GM12878 (cell line): Measurements from ENCODE around the gene NARF. TPM values are rescaled to one million over a fixed set of nuclear protein-coding genes. Genes with fewer than 3 reads are reported as not detected.
A peak's percentile ranks its signal among the peaks of the same experiment; 100 is the strongest.

Experiments
- ATAC-seq: fragments of 200-7000 bp; cut with Tn5 transposase; 3 replicates; pipeline ENCODE4 v1.9.1; 2020; ENCODE audit warnings: mild to moderate bottlenecking, moderate library complexity
- BruUV-seq: library from RNA; stranded (reverse); fragments of 400-500 nt; replicated peaks from 2 replicates; lab custom pipeline; 2021; lab: Mats Ljungman, UMichigan
- CTCF ChIA-PET: fragments of 300-600 bp; sonication (Branson Sonifier 250); formaldehyde crosslinking; extraction: SDS; loops from one replicate; lab custom pipeline; 2021; ENCODE audit warnings: inconsistent platforms; lab: Yijun Ruan, JAX
- POLR2A ChIA-PET: fragments of 350-600 bp; formaldehyde crosslinking; extraction: SDS; loops from one replicate; lab custom pipeline; 2021; ENCODE audit warnings: inconsistent platforms; lab: Charles Lee
- RAD21 ChIA-PET: fragments of 300-600 bp; sonication (Branson Sonifier 250); formaldehyde crosslinking; loops from one replicate; lab custom pipeline; 2023; ENCODE audit warnings: antibody characterized with exemption; ENCODE audit not compliant: unreplicated experiment; lab: Charles Lee
- SMC1A ChIA-PET: fragments of 300-600 bp; sonication (Branson Sonifier 250); formaldehyde crosslinking; loops from one replicate; lab custom pipeline; 2023; ENCODE audit not compliant: unreplicated experiment, uncharacterized antibody; lab: Charles Lee
- DNase-seq: peaks from one replicate; pipeline ENCODE4 v3.0.0-alpha.2; 2011; ENCODE audit warnings: low read depth, low spot score
- FAIRE-seq: peaks from 3 replicates; lab custom pipeline; 2011; peaks lifted over from hg19 to GRCh38; lab: Jason Lieb, UNC
- H2AFZ ChIP-seq: 2 replicates; pipeline ENCODE4 v1.6.0; 2011; ENCODE audit warnings: low read depth, low read length, control low read depth; ENCODE audit not compliant: control insufficient read depth
- H3K27ac ChIP-seq: 2 replicates; pipeline ENCODE4 v1.5.1; 2011; ENCODE audit warnings: control low read depth; ENCODE audit not compliant: control insufficient read depth, insufficient read depth
- H3K27me3 ChIP-seq, 2 experiments: replicated peaks in 1 of 2; 2 replicates each; pipeline versions ENCODE4 v1.6.0 to v1.6.1; 2011; ENCODE audit warnings: low read length in 1 of 2; ENCODE audit not compliant: control insufficient read depth in 2 of 2, insufficient read depth in 2 of 2
- H3K36me3 ChIP-seq, 2 experiments: 2 replicates each; pipeline ENCODE4 v1.5.1; 2011; ENCODE audit warnings: low read length in 1 of 2; ENCODE audit not compliant: control insufficient read depth in 2 of 2, insufficient read depth in 2 of 2
- H3K4me1 ChIP-seq: 2 replicates; pipeline ENCODE4 v1.6.1; 2011; ENCODE audit warnings: mild to moderate bottlenecking, low read length, moderate library complexity, mixed read lengths; ENCODE audit not compliant: control insufficient read depth, insufficient read depth
- H3K4me2 ChIP-seq: 2 replicates; pipeline ENCODE4 v1.6.0; 2011; ENCODE audit warnings: control low read depth; ENCODE audit not compliant: control insufficient read depth, insufficient read depth
- H3K4me3 ChIP-seq: fragments of 200-600 bp; sonication (generic); 2 replicates; pipeline ENCODE4 v1.5.1; 2016
- H3K79me2 ChIP-seq: 2 replicates; pipeline ENCODE4 v1.6.0; 2011; ENCODE audit warnings: low read length; ENCODE audit not compliant: control insufficient read depth, insufficient read depth
- H3K9ac ChIP-seq: 2 replicates; pipeline ENCODE4 v1.8.0; 2011; ENCODE audit warnings: low read length, control low read depth, mixed read lengths; ENCODE audit not compliant: control insufficient read depth, insufficient read depth
- H3K9me3 ChIP-seq: replicated peaks from 3 replicates; pipeline ENCODE4 v1.5.1; 2011; ENCODE audit warnings: mild to moderate bottlenecking, low read length; ENCODE audit not compliant: control insufficient read depth, insufficient read depth
- H4K20me1 ChIP-seq: 2 replicates; pipeline ENCODE4 v1.6.0; 2011; ENCODE audit not compliant: control insufficient read depth, insufficient read depth
- NFYB ChIP-seq: IDR thresholded peaks from 2 replicates; pipeline ENCODE4 v1.6.1; 2011; ENCODE audit warnings: low read depth, mild to moderate bottlenecking, low read length, improper control_type of control experiment, moderate library complexity; ENCODE audit not compliant: insufficient read depth
- ZBED1 ChIP-seq: IDR thresholded peaks from 2 replicates; pipeline ENCODE4 v1.6.1; 2016; ENCODE audit warnings: borderline replicate concordance
- WGBS: methylation state at CpG from one replicate; pipeline ENCODE4 v1.1.6; 2016; ENCODE audit warnings: low lambda C conversion rate; ENCODE audit not compliant: insufficient replicate concordance, insufficient coverage; ENCODE audit errors: missing lambda C conversion rate; 5-methylcytosine and 5-hydroxymethylcytosine counted together
- in situ Hi-C: fragments of 300-500 bp; cut with MboI; formaldehyde crosslinking; loops from 9 replicates; pipeline ENCODE4 v1.14.3; 2018; ENCODE audit warnings: mixed read lengths
- intact Hi-C: fragments of 100-400 bp; cut with micrococcal nuclease; formaldehyde crosslinking; loops from one replicate; pipeline ENCODE4 v1.14.2; 2022; ENCODE audit not compliant: unreplicated experiment
- polyA plus RNA-seq, 11 experiments: library from polyadenylated mRNA; depleted of rRNA in 4 of 11; unstranded in 6 of 11; stranded (reverse) in 5 of 11; fragments of >200 nt; fragmentation: Nextera tagmentation in 4 of 11; fragmentation: Illumina TruSeq in 1 of 11; extraction: Ambion mirVana in 4 of 11; extraction: Trizol in 1 of 11; gene quantifications; 1 replicate in 1 of 11; 2 replicates in 10 of 11; pipeline versions ENCODE4 v1.2.1 to v1.2.3, GENCODE V29; 2011 to 2016; ENCODE audit warnings: inconsistent platforms in 2 of 11, missing spikeins in 2 of 11, low read depth in 1 of 11
- total RNA-seq, 4 experiments: library from RNA; depleted of rRNA in 3 of 4; stranded (reverse); fragments of >200 nt in 3 of 4; fragmentation: Illumina TruSeq in 1 of 4; extraction: Trizol in 1 of 4; gene quantifications; 2 replicates each; pipeline versions ENCODE4 v1.2.1 to v1.2.3, GENCODE V29; 2013 to 2021

Gene NARF
- total and polyA plus RNA-seq, 10 of the 15 experiments (the other 5 are each of a cell fraction or from before 2014, with no cell fraction given), result 16.7 to 126 (median 47.5) TPM

DNA sequence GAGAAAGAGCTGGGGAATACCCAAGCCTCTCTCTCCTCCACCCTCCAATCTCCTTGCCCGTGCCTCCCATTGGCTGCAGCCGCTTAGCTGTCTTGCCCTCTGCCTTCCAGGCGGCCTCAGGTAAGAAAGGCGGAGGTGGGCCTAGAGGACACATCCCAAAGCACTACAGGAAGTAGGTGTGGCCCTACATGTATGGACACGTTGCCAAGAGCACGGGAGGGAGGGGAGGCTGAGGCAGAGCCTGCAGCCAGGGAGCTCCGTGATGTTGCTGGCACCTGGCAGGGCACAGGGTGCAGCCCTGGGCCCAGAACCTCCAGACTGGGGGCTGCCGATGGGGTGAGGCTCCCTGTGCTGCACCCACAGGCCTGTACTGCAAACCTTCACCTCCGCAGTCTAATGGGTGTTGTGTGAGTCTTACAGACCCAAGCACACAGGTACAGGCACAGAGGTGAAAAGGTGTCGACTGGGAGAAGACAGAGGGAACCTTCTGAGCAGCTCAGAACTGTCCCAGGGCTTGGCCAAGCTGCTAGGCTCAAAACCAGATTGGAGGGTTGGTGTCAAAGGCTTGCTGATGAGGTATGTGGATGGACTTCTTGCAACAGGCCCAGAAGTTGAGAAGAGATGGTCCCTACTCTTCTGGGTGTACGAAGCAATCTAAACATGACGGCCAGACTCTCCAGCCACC is 37.4 kb downstream of the NARF start:
- DNase-seq (no peak), FAIRE-seq (no peak), ATAC-seq (no peak)
- Histone ChIP-seq H3K9me3 (no peaks in the 10 kb centered on the region), H3K27me3 (no peaks in the 10 kb centered on the region), H3K4me3 (no peak overlapping the region), H3K79me2 (no peaks in the 10 kb centered on the region), H4K20me1 (no peaks in the 10 kb centered on the region), H3K36me3 (no peaks in the 10 kb centered on the region), H3K4me1 (peaks cover 29% of the 10 kb centered on the region), H2AFZ (no peak overlapping the region), H3K9ac (no peak overlapping the region; the same call in 1 of the 2 replicates), H3K4me2 (peak overlapping the region; percentile 23), H3K27ac (no peak overlapping the region)
- WGBS, result 79% methylated on average over 12 of the region's 12 CpGs
- intact Hi-C loops (no loop called here), in situ Hi-C loops (no loop called here)
- ChIA-PET RAD21 (interaction anchor here (0.8 to 3.3 kb wide), 9 partner anchors 9 to 58 kb away, joined by 3 to 9 read pairs (median 4); partner anchors contain the start of gene FOXK2), CTCF (interaction anchor here (0.6 to 2.6 kb wide), 10 partner anchors 9 to 58 kb away, joined by 3 to 26 read pairs (median 4); no protein-coding TSS in a partner anchor), POLR2A (interaction anchor here (0.7 to 1.8 kb wide), 9 partner anchors 8 to 57 kb away, joined by 3 to 6 read pairs (median 3); partner anchors contain the start of gene FOXK2), SMC1A (interaction anchor here (1.0 to 1.5 kb wide), 7 partner anchors 9 to 58 kb away, joined by 3 to 12 read pairs (median 4); partner anchors contain the start of gene CYBC1)
- TF ChIP-seq ZBED1, result no peak
- 0 out of 2 replicates have a peak, but pooled peaks have one; percentile 38 for TF ChIP-seq NFYB
- no TSS peak for BruUV-seq
